NCI-H510A (cell line): Measurements from ENCODE around the gene CLCA4.
"Not testable (repeated sequence)": the region's sequence is repeated elsewhere in the genome, so short reads cannot be mapped to it uniquely, and the experiment has no call there.

Experiments
- DNase-seq: peaks from one replicate; lab custom pipeline; 2025; lab: John Stamatoyannopoulos, UW

Gene CLCA4

DNA sequence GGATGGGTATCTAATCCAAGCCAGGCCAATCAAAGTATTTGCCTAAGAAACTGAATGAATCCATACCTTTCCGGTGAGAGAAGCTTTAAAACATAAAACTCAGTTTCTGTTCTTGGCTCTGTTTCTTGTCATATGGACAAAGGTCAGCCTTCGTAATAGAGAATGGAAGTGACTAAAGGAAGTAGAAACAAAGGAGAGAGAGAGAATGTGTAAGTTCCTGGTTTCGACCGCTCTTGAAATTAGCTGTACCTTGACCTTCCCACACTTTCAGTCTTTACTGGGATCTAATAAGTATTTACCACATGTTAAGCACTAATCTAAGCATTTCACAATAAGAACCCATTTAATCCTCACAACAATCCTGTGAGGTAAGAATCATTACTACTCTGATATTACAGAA, 19.6 kb upstream of the CLCA4 start:
- no peak for DNase-seq

DNA sequence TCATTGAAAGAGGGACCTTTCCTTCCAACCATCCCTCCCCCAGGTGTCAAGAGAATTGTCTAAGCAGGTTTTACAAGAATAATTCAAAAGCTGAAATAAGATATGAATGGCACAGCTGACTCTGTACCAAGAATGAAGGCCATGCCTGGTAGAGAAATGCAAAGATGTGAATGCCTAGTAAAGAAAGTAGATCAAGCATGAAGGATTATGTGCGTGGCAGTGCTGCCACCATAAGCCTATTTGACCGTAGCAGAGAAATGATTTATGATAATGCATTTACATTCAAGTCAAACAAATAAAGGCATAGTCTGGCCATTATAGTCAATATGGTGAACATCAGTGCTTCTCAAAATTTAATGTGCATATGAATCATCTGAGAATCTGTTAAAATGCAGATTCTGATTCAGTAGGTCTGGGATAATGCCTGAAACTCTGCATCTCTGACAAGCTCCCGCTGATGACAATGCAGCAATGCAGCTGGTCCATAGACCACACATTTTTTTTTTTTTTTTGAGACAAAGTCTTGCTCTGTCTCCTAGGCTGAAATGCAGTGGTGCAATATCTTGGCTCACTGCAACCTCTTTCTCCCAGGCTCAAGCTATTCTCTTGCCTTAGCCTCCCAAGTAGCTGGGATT, 16.6 kb upstream of the CLCA4 start:
- DNase-seq, result no peak

DNA sequence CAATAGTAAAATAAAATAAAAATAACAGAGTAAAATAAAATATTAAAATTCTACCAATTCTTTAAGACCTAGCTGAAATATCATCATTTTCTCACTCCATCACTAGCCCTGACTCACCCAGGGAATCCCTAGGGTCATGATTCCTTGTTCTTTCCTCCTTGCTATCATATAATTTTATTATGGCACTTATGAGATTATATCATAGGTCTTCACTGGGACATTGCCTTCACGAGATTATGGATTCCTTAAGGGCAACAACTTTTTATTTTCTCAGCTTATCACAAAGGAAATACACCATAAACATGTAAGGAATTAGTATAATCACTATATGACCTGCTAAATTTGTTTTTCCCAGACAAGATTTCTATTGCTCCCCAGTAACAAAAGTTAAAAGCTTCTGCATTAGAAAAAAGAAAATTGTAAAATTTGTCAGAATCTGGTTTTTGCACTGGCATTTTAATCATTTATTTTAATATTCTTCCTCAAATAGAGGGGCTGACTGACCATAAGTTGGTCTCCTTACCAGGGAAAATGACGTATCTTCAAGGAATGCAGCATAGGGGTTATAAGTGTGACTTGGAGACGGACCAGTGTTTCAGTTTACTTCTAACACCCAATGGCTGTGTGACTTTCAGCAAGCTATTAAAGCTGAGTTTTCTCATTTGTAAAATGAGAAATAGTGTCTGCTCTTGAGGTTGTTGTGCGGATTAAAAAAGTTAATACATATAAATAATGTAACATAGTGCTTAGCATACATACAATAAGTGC, 8.8 kb upstream of the CLCA4 start:
- DNase-seq, result no peak

DNA sequence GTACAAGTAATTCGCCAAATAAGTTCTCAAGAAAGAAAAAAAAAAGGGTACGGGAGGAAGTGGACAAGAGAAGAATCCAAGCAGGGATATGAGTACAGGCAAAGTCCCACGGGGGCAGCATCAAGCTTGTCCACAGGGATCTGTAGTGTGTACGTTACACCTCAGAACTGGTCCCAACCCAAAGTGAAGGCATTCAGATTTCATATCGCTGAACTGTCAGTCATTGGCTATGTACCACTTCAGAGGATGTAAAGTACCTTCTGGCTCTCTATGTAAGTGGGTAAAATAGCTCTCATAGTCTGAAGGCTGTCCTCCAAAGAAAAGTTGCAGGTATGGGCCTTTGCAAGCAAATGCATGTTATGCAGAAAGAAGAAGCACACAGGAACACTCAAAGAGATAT, 8.1 kb upstream of the CLCA4 start:
- no peak for DNase-seq

DNA sequence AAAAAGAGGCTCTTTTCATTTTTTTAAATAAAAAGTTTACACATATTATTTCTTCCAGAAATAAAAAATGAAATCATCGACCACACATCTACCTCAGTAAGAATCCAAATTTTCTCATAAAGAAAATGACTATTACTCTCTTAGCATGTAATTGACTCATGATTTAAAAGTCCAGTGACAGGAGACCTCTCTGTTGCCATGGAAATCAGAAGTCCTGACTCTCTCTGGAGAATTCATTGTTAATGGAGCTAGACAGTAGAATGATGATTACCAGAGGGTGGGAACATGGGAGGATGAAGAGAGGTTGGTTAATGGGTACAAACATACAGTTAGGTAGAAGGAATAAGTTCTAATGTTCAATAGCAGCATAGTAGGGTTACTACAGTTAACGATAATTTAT, 5.0 kb upstream of the CLCA4 start:
- no peak for DNase-seq

DNA sequence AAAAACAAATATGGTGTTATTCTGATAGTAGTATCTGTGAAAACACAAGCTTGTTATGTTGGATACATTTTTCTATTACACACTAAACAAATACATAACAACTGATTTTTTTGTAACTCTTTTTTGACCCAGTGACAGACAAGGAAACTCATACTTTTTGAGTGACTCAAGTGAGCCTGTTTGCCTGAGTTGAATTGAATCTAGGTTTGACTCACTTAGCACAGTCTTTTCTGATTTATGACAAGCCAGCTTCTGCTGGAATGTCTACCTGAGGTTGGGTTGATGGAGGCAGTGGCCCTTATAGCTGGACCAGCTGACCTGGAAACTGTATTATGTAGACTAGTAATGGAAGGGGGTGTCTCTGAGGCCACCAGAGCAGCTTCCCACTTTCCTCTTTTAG, 4.2 kb upstream of the CLCA4 start:
- DNase-seq, result no peak

DNA sequence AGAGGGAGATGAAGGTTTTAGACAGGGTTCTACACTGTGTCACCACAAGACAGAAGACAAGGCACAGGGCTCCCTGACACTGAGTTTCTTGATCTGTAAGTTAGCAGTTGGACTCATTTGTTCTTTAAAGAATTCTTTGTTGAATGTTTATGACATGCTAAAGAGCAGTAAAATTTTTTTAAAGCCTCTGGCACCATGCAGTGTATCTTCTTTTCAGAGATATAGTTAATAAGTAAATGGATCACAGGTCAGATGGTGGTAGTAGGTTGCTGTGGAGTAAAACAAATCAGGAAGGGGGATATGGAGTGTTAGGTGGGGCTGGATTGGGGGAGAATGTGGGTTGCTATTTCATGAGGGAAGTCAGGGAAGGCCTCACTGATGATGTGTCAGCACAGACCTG, 2.0 kb downstream of the CLCA4 start:
- DNase-seq, result no peak

DNA sequence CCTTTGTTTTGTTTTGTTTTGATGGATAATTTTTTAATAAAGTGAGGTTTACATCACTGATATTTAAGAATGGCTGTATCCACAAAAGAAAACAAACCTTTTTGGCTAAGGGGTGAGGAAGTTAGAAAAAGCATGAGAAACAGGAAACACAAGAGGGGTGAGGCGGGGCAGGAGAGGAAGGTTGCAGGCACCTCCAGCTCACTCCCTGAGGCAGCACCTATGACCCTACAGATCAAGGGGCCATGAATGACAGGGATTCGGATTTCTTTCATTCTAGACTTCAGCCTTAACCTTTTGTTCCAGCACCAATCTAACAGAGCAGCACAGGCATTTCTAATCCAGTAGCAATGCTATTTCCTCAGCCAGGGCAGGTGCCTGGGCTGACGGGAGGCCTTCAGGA, 4.4 kb downstream of the CLCA4 start:
- DNase-seq, result no peak

DNA sequence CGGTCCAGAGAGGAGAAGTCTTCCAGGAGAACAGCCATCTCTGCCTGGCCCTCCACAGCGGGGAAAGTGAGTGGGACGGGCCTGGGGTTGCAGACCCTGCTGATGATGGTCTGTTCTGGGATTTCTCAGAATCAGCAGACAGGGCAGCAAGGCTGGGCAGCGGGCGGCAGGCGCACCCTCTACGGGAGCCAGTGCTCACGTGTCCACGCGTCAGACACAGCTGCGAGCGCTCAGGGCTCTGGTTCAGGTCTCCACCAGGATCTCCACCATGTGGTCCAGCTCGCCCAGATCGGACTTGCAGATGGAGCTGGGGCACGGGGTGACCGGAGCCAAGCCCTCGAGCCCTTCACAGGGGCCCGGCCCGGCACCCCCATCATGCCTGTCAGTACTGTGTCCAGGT, 5.5 kb downstream of the CLCA4 start:
- DNase-seq, result no peak

DNA sequence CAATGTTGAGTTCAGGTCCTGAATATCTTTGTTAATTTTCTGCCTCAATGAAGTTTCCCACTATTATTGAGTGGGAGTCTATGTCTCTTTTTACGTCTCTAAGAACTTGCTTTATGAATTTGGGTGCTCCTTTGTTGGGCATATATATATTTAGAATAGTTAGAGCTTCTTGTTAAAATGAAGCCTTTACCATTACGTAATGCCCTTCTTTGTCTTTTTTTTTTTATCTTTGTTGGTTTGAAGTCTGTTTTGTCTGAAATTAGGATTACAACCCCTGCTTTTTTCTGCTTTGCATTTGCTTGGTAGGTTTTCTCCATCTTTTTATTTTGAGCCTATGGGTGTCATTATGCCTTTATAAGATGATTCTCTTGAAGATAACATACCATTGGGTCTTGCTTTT, 10.9 kb downstream of the CLCA4 start:
- DNase-seq, result no peak

DNA sequence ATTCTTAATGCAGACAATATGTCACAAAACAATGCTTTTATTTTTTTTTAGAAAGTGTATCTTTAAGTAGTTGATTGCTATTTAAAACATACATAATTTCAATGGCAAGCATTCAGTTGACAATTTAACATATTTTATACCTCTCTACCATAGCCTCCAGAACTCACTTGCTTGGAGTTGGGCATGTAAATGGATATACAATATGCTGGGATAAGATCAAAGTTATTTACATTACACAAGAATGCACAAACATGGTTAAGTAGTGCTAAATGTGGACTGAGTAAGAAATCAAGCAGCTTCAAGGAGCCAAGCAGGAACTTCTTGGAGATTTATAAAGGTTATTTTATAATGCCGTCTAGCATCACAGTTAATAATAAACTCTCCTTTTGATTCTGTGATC, 17.0 kb downstream of the CLCA4 start:
- DNase-seq, result no peak

DNA sequence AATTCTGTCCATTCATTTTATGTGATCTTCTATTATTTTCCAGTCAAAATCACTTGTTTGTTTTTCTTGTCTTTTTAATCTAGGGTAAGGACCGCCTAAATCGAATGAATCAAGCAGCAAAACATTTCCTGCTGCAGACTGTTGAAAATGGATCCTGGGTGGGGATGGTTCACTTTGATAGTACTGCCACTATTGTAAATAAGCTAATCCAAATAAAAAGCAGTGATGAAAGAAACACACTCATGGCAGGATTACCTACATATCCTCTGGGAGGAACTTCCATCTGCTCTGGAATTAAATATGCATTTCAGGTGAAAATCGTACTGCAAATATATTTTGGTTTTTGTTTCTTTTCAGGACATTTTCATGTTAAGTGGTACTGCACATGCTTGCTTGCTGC, 20.5 kb downstream of the CLCA4 start:
- DNase-seq, result no peak

DNA sequence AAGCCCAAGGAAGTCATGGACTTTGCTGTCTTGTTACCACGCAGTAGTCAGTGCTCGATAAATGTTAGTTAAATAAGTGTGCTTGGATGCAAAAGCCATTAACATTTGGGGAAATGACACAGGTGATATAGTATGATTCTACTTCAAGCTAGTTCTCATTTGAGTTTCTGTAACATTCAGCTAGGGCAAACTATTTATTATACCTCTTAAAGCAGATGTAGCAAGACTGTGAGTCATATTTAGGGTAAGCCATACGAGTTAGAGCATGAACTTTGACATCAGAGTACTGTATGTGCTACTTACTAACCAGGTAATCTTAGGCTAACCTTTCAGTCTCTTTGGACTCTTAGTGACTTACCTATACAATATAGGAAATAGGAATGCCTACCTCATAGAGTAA, 21.0 kb downstream of the CLCA4 start:
- no peak for DNase-seq

DNA sequence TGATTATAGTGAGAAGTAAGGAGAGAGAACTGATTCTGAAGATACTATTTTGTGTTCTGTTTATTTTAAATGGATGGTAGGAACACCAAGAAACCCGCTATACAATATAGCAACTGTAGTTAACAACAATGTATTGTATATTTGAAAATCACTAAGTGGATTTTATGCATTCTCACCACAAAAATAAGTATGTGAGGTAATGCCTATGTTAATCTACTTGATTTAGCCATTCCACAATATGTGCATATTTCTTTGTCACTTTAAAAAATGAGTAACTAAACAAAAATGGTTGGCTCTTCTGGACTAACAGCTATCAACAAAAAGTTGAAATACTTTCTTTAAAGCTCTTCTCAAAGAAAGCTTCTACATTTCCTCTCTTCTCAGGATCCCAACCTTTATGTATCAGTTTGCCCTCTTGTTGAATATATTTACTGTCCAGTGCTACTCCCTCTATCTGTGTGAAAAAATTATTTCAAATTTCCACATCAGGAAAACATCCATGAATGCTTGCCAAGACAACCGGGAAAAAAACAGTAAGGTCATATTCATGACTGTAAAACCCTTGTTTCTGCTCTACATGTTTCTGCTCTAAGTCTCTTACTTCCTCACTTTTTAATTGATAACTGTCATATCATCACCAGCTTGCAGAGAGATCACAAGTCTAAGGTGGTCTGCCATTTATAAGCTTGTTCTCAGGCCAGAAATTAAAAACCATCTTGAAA, 27.0 kb downstream of the CLCA4 start:
- DNase-seq, result no peak

DNA sequence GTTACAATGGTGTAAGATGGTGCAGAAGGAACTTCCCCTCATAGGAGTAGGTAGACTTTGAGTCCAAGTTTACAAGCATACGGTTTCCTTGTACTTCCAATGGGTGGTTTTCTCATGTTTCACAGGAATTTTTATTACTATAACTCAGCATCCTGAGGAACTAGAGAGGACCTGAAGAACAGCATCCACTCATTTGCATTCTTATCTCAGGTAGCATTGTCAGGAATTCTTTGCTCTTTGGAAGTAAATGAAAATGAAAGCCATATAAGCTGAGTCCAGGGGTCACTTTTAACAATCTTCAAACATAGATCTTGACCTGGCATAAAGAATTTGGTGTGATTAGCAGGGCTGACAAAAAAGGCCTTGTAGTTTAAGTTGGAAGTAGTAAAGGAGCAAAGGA, 34.4 kb downstream of the CLCA4 start:
- no peak for DNase-seq

DNA sequence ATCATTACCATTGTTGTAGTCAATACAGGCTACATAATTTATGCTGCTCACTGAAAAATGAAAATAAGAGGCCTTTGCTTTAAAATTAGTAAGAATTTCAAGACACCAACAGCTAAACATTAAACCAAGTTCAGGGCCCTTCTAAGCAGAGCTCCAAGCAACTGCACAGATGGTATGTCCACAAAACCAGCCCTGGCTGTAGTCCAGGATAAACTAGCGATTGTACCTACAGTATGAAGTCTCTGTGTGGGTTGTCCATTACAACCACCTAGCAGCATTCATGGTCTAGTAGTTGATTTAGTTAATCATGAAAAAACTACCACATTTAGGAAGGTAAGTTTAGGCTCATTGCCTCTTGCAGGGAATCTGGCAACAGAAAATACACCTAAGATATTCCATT, 35.3 kb downstream of the CLCA4 start:
- no peak for DNase-seq

DNA sequence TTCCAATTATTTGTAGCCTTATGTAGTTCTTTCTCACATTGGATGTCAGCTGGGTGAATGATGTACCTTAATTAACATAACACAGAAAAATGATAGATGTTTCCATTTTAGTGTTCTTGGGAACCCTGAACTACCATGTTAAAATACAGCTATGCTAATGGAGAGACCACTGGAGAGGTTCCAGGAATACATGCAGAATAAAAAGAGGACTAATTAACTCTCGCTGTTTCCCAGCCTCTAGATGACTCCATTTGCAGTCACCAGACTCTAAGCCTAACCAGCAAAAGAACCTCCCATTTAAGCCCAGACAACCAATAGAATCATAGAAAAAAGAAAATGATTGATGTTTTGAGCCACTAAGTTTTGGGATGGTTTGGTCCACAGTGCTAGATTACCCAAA, 36.2 kb downstream of the CLCA4 start:
- no peak for DNase-seq

DNA sequence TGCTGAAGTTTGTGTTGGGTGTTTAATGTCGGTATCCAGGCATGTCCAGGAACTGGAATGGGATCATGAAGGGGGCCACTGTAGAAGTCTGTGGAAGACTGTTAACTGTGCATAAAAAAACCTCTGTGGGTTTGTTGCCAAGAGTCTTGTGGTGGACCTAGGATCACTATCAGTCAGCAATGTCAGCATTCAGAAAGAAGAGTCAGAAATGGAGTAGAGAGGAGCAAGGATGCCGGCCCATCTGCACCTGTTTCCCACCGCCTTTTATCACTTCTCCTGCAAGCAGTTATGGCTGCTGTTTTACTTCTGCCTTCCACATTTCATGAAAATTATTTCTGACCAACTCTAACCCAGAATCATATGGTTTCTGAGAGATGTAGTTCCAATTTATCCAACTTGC, 36.7 kb downstream of the CLCA4 start:
- DNase-seq, result no peak

DNA sequence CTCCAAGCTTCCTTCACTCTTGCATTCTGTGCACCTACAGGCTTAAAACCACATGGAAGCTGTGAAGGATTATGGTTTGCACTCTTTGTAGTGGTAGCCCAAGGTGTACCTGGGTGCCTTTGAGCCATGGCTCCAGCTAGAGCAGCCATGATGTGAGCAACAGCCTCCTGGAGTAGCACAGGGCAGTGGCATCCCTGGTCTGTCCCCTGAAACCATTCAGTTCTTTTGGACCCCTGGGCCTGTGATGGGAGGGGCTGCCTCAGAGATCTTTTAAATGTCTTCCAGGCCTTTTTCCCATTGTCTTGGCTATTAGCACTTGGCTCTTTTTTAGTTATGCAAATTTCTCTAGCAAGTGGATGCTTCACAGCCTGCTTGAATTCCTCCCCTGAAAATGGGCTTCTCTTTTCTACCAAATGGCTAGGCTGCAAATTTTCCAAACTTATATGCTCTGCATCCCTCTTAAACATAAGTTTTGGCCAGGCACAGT, 47.4 kb downstream of the CLCA4 start:
- DNase-seq, result no peak

DNA sequence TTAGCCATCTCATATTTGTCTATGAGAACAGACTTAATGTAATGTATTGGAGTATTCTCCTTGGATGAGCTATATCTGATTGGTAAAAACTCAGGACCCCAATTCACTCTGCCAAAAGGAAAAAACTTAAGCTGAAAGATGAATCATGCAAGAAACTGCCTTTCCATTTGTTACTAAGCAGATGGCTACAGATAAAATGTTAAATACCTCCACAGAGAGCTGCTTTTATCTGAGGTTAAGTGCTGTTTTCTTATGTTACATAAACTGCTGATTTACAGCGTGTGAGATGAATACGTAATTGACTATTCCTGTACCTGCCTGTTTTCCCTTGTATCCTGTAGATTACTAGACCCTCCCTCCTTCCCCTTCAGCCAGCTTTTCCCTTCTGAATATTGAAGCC, 49.3 kb downstream of the CLCA4 start:
- DNase-seq, result no peak

DNA sequence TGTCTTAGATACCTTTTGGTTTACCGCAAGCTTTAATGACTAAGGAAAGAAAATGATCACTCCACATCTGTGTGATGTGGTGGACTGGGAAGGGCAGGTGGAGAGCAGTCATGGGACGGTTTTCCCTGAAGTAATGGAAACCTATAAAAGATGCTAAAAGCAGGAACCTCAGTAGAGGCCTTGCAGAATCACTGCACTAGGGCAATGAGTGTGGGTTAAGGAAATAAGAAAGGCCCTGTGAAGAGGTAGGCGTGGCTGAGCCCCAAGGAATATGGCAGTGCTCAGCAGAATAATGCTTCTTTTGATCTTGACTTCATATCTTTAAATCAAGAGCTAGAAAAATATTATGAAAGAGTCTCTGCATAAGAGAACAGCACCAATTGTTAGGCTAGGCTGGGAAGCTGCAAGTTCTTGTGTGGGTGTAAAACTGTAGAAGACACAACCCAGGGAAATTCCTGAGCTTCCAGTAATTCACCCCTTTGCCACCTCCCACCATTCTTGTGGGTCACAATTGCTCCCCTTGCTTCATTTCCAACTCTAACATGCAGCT, 49.9 kb downstream of the CLCA4 start:
- DNase-seq, result no peak

DNA sequence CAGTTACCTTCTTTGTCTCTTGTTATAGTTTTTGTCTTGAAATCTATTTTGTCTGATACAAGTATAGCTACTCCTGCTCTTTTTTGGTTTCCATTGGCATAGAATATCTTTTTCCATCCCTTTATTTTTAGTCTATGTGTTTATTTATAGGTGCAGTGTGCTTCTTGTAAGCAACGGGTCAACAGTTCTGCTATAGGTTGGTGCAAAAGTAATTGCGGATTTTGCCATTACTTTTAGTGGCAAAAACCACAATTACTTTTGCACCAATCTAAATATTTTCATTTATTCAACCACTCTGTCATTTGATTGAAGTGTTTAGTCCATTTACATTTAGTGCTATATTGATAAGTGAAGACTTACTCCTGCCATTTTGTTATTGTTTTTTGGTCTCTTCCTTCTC, 59.2 kb downstream of the CLCA4 start:
- DNase-seq, result not testable (repeated sequence)

DNA sequence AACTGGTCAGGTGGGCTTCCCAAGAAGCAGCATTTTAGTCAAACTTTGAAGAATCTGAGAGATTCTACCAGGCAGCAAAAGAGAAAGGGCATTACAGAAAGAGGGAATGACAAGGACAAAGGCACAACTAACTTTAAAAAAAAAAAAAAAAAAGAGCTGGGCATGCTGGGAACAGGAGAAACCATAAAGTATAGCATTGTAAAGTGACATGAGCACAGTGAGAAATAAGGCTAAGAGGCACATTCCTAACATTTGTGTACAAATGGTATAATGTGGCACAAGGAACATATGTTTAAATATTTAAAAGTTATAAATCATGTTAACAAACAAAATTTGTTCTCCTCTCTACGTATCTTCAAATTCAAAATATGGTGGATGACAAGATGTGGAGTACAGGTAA, 69.6 kb downstream of the CLCA4 start:
- DNase-seq, result no peak
